ENCODE data around the gene SYNDIG1.

The SYNDIG1 gene

DNA sequence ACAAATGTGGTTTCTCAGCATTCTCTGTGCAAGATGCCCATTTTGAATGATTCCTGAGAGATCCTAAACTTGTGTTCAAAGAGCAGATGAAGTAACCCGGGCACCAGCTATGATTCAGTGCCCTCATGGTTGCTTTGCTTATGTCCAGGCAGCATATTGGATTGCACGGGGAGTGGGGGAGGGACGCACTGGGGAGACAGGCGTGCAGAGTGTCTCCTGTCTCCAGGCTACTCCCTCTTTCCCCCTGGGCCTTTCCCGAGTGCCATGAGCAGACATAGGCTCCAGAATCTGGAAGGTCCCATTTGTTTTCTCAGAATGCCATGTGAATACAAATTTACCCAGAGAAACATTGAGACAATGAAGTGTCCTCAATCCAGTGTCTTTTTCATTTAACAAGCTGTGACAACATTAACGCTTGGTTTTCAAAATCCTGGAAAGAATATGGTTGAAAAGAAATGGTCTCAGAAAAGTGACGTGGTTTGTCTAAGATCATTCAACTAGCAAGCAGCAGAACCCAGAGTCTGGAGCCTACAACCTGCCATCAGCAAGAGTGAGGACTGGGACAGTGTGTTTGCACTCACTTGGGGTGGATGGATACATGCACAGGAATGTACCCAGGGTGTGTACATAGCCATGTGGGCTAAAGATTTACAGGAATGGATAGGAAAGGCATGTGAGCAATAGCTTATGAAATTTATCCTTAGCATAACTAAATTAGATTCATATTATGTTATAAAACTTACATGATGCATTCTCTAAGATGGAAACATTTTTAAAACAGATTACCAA, 4.2 kb downstream of the SYNDIG1 start:
- DNase-seq (ENCODE audit: low read depth): no peak

DNA sequence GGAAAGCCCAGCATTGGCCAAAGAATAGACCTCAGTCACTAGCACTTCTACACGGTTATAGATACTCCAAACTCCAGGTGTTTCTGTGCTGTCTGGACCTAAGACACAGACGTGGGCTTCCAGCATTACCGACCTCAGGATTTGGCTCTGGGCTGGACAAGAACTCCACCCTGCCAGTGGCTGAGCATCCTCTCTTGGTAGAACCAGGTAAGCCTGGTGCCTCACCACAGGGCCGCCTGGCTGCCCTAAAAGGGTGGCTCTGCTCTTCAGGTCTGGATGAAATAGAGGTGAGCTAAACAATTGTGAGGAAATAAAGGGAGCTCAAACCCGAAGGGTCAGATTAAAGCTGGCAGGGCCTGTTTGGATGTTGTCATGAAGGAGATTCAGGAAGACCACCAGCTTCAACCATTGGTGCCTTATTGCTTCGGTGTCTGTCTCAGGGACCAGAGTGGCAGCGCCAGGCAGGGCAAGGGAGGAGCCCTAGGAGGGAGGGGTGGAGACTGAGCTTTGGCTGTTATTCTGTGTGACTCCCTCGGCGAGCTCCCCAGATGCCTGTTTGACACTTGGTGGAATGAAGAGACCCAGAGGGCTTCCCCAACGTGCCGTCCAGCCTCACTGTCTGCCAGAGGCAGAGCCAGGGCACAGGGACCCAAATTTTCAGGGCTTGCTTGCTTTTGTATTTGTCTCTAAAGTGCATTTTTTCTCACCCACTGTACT, 8.6 kb downstream of the SYNDIG1 start:
- DNase-seq (ENCODE audit: low read depth): no peak

DNA sequence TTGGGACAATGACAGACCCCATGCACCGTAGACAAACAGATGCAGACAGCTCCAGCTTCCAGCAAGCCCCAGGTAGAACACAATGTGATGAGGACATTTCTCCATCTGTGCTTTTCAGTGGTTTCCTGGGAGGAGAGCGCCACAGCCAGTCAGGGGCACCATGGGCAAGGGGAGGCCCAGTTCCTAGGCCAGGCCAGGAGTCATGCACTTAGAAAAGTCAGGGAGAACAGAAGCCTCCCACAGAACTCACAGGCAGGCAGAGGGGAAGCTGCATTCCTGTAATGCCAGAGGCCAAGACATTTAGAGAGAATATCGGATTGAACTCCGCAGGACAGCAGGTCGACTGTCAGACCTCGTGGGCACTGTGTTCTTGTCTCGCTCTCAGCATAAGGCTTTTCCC, 9.2 kb downstream of the SYNDIG1 start:
- DNase-seq (ENCODE audit: low read depth): no peak

DNA sequence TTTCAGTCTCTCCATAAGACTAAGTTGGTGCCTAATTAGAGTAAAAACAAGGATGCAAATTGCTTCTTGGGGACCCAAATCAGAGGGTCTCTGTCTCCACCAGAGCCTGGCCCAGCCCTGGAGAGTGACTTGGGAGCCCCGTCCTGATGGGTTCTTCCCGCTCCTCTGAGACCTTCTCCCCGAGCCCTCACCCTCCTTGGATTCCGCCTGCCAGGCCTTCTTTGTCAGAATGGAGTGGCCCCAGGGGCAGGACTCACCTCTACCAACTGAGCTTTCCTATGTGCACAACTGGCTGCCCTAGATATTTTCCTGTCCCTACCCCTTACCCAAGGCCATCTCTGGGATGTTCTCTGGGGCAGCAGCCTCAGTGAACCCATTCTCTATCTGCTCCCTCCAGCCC, 9.7 kb downstream of the SYNDIG1 start:
- DNase-seq (ENCODE audit: low read depth): no peak

DNA sequence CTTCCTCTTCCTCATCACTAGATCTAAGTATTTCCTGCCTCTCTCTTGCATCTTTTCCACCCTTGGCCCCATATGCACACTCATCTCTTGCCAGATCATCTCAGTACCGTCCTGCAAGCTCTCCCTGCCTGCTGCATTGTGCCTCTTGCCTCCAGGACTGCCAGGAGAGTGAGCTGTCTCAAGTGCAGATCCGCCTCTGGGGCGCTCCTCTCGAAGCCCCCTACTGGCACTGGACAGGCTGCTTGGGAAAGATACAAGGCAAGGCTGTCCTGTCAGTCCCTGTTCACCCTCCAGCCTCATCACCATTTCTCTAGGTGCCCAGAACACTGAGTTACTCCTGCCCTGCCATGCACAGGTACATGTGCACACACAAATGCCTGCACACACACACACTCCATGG, 10.2 kb downstream of the SYNDIG1 start:
- no peak for DNase-seq (ENCODE audit: low read depth)

DNA sequence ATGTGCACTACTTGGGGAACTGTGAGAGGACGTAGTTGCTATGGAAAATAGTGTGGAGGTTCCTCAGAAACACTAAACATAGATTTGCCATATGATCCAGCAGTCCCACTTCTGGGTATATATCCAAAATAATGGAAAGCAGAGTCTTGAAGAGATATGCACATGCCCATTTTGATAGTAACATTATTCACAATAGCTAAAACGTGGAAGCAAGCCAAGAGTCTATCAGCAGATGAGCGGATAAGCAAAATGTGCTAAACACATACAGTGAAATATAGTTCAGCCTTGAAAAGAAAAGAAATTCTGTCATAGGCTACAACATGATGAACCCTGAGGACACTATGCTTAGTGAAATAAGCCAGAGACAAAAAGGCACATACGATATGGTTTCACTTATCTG, 11.1 kb downstream of the SYNDIG1 start:
- DNase-seq (ENCODE audit: low read depth): no peak

DNA sequence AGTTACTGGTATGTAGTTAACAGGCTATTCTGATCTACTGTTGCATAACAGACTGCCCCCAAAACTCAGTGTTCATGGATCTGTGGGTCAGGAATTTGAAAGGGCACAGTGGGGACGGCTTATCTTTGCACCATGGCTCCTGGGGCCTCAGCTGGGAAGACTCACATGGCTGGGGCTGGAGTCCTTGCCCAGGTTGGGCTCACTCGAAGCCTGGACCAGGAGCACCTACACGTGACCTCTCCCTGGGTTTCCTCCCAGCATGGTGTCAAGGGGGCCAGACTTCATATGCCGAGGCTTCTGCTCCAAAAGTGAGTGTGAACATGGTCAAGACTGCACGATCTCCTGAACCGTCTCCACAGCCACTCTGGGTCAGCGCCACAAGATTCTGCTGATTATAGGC, 11.7 kb downstream of the SYNDIG1 start:
- DNase-seq (ENCODE audit: low read depth): no peak

DNA sequence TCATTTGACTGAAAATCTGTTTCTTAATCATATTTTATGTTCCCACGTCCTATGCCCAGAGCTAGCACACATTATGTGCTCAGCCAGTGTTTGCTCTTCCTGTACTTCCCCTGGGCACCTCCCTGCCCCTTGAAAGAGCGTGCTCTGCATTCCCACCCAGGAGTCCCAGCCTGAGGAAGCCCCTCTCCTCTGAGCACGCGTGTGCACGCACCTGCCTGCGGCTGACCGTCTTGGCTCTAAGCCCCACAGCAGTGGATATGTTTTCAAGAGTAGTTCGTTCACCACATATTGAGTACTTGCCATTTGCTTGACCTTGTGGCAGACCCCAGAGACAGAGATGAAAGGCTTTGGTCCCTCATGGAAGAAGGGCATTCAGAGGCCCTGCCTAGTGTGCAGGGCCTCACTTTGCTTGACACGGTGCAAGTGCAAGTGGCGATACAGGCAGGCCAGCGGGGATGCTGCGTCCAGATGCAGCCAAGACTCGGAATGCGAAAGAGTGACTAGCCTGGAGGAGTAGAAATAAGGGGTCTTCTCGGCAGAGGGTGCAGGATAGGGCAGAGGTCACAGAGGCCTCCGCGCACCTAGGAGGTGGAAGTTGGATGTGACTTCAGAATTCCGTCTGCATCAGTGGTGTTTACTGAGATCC, 14.1 kb downstream of the SYNDIG1 start:
- DNase-seq (ENCODE audit: low read depth): no peak

DNA sequence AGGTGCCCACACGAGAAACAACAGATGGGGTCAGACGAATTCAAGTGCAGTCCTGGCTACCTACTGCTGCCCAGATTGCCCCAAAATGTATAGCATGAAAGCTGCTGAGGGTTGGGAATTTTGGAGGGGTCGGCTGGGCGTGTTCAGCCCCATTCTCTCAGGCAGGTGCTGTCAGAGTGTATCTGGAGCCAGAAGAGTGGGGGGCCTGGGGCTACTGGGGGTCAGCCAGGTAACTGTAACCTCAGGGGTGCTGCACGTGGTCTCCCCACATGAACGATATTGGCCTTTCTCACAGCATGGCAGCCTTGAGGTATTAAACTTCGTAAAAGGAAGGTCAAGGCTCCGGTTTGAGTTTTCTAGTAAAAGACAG, 14.6 kb downstream of the SYNDIG1 start:
- DNase-seq (ENCODE audit: low read depth): no peak

DNA sequence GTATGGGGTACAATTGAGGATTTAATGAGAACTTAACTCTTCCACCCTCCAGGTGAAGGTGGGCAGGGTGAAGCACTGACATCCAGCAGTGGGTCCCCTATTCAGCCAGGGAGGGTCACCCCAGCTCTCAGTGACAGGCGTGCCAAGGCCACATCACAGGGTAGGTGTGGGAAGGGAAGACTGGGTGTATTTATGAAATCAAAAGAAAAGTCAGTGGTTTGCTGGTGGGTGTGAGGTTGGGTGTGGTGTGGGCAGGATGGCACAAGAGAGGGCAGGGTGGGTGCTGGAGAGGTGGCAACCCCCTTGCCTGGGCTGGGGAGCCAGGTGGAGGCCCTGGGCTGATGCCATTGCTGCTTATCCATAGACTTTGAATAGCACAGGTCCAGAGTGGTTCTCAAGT, 16.6 kb downstream of the SYNDIG1 start:
- no peak for DNase-seq (ENCODE audit: low read depth)

DNA sequence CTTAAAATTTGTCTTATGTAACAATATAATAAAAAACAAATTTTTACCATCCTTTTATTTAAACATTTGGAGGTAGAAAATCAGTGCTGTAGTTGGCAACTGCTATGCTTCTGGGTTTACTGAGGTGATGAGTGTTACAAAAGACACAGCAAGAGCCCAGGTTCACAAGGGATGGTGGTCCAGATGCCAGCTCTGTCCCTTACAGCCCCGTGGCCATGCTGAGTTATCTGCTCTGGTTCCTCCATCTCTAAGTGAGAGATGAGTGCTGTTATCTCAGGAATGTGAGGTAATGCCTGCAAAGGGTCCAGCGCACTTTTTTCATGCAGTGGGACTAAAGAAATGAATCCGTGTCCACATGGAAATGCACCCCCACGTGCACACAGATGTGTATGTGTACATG, 17.8 kb downstream of the SYNDIG1 start:
- no peak for DNase-seq (ENCODE audit: low read depth)

DNA sequence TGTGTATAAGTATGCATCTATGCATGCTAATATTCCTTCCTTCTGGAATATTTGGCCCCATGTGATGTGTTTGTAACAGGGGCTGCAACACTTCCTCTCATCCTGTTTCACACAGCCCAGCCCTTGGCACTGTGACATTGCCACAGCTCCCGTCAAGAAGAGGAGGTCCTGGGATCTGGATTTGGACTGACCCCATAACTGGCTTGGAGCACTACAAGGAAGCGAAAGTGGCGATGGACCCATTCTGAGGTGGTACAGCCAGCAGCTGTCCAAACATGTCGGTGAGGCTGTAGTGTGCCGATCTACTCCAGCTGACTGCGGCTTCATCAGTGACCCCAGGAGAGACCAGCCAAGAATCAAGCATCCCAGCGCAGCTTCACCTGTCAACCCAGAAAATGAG, 18.2 kb downstream of the SYNDIG1 start:
- DNase-seq (ENCODE audit: low read depth): no peak

DNA sequence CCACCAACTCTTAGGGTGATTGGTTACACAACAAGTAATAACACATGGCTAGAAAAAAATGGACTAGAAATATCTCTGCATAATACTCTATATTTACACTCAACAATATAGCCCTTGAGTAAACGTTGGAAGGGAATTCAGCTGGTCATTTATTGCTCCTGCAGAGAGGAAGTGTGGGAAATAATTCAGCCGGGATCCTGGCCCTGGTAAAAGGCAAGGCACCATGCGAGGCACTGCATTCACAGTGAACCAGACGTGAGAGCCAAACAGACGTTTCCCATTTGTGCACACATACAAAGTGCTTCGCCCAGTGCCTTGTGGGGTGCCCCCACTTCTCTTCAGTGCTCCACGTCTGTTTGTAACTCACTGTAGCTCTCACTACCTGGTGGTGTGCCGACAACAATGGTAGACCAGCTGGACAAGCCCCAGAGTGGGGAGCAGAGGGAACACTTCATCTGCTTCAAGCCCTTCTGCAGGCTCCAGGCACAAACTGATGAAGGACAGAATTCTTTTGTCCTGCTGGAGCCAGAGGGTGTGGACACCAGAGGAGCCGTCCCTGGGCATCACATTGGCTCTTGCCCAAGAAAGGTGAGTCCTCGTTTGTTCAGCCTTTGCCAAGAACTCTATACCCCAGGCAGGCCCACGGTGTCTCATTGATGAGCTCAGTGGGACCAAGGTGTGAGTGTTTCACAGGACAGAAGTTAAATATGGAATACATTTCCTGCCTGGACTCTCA, 18.8 kb downstream of the SYNDIG1 start:
- no peak for DNase-seq (ENCODE audit: low read depth)

DNA sequence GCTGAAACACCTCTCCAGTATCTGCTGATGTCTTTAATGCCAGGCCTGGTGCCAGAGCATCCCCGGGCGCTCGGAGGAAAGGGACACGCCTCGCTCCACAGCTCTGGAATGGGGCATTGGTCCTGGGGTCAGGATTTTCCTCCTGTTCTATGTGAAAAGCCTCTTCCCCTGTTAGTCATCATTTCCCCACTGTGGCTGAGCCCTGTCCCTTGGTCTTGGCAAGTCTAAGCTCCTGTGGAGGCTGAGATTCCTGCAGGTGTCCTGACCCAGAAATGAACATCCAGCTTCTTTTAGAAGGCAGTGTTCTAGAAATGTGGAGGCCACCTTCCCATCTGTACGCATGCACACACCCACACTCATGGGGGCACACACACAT, 19.4 kb downstream of the SYNDIG1 start:
- no peak for DNase-seq (ENCODE audit: low read depth)

DNA sequence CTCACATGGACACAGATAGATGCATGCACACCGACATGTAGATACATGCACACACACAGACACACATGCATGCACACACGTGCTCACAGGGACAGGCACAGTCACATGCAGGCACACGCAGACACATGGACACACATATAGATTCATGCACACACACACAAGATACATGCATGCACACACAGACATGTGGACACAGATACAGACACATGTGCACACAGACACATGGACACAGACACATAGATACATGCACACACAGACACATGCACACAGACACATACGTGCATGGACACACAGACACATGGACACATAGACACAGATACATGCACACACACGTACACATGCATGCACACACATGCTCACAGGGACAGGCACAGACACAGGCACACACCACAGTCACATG, 19.8 kb downstream of the SYNDIG1 start:
- DNase-seq (ENCODE audit: low read depth): no peak

DNA sequence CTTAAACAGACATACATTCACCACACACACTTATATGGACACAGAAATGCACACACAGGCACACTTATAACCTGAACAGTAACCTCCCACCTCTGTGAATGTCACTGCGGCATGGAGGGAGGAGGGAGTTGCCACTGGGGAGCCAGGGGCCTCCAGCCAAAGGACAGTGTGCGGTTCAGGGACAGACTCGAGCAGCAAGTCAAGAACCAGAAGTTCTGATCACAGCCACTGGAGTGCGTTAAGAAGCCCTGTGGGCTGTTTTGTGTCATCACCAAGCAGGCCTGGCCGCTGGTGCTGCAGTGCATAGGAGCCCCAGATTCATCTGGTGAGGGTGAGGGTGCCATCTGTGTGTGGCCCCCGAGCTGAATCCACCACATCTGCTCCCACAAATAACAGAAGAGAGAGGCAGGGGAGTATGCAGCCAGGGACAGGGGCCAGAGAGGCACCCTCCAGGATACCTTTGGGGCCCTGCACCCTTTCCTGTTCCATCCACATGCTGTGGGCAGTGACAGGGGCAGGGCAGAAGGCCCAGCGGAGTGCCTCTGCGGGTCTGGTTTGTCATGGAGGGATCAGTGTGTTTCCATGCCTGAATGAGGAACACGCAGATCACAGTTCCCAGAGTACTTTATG, 20.3 kb downstream of the SYNDIG1 start:
- no peak for DNase-seq (ENCODE audit: low read depth)

DNA sequence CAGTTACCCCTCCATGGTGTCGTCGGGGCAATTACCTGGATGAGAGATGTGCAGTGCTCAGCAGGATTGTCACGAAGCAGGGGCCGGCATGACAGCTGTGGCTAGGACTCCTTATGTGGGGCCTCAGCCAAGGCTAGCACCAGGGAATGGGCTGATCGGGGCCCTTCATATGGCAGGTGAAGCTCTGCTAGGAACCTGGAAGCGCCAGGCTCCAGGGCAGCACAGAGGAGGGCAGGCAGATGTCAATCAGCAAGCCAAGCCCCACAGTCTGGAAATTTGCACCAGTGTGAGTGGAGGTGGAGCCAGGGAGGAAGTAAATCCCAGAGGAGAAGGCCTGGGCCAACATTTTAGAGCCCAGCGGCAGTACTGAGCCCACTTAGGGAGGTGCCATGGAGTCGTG, 21.2 kb downstream of the SYNDIG1 start:
- no peak for DNase-seq (ENCODE audit: low read depth)

DNA sequence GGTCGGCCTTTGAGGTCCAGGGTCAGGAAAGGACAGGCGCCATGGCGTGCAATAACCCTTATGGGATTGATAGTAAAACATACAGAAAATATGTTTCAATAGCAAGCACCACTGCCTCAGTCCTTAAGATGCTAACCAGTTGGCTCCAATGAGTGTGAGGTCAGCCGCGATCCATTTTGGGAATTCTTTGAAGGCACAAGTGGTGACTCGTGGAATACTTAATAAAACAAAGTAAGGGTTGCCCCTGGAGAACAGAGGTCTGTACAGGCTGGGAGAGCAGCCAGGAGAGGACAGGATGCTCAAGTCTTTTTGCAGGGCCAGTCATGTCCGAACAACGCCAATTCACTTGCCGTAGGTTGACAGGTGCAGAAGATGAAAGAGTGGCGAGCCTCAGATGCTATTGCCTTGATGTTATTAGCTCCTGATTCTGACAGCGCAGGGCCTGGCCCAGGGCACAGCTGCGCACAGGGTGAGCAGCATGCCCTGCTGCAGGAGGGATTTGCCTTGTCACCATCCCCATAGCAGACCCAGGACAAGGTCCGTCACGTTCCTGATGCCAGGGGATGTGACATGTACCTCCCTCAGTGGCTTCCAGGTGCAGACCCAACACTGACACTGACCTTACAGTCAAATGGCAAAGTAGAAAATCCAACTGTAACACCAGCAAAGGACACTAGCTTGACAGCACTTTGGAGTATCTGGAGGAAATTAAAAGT, 21.8 kb downstream of the SYNDIG1 start:
- DNase-seq (ENCODE audit: low read depth): no peak

DNA sequence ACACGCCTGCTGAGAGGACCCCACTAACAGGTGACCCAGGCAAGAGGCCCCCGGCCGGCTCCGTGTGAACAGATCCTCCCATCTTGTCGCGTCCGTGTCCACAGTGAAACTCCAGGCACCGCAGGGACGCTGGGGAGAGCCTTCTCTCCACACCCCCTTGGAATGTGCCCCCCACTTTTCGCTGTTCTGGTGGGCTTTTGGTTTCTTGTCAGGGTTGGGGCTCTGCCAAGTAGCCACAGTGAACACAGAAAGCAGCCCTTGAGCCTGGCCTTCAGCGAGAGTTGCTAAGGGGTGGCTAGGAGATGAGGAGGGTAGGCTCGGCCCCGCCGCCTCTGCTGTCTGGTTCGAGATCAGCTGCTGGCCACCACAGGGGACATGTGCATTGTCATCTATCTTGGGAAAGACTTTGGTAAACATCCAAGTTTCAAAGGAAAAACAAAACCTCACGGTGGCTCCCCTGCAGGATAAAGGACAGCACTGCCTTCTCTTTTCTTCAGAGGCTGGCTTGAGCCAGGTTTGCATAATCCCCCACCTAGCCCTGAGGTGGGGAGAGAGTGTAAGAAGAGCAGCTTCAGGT, 22.7 kb downstream of the SYNDIG1 start:
- no peak for DNase-seq (ENCODE audit: low read depth)

DNA sequence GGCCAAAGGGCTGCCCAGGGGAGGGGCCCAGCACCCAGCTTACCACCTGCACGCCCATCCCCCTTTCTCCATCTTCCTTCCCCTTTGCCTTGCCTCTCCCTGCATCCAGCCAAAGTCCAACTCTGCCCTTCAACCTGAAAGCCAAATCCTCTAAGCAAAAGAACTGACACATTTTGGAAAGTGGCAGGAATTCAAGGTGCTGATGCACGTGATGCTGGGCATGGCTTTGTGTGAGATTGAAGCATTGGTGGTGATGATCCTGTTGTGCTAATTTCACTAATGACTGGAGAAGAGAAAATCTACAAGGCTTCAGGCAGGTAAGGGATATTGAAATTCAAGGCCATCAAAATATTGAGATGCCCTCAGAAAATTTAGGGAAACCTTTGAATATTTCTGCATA, 23.3 kb downstream of the SYNDIG1 start:
- no peak for DNase-seq (ENCODE audit: low read depth)

DNA sequence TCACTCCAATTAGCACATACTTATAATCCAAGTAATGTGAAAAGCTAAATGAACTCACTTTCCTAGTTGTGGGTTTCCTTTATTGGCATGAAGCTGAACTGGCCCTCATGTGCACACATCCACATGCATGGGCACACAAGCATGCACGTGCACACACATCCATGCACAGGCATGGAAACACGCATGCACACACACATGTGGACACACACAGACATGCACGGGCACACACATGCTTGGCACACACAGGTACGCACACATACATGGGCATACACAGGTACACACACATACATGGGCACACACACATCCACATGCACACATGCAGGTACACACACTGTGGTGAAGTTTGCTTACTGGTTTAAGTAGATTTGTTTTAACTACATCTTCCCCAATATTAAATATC, 23.8 kb downstream of the SYNDIG1 start:
- DNase-seq (ENCODE audit: low read depth): no peak

All from fibroblast of the conjunctiva (primary cell).